C4-2B (cell line): Measurements from ENCODE around the gene PCNT.

Experiments used
- ZFX ChIP-seq: fragments of 450-650 bp; IDR thresholded peaks from 2 replicates; pipeline ENCODE4 v1.6.1; 2017
- TF ChIP-seq, protein P1 (sequence below): fragments of 450-650 bp; conservative IDR thresholded peaks from 2 replicates; pipeline ENCODE4 v1.5.1; 2017; ENCODE audit warnings: mild to moderate bottlenecking

DNA sequence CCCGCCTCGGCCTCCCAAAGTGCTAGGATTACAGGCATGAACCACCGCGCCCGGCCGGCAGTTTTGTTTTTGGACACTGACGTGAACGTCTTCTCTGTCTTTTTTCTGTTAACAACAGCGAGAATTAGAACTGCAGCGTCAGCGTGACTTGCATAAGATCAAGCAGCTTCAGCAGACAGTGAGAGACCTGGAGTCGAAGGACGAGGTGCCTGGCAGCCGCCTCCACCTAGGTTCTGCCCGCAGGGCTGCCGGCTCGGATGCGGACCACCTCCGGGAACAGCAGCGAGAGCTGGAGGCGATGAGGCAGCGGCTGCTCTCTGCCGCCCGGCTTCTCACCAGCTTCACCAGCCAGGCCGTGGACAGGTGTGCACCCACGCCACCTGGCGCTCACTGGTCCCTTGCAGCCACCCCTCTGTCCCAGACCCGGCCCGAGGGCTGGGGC is 111.9 kb downstream of the PCNT start:
- TF ChIP-seq, protein P1, sequence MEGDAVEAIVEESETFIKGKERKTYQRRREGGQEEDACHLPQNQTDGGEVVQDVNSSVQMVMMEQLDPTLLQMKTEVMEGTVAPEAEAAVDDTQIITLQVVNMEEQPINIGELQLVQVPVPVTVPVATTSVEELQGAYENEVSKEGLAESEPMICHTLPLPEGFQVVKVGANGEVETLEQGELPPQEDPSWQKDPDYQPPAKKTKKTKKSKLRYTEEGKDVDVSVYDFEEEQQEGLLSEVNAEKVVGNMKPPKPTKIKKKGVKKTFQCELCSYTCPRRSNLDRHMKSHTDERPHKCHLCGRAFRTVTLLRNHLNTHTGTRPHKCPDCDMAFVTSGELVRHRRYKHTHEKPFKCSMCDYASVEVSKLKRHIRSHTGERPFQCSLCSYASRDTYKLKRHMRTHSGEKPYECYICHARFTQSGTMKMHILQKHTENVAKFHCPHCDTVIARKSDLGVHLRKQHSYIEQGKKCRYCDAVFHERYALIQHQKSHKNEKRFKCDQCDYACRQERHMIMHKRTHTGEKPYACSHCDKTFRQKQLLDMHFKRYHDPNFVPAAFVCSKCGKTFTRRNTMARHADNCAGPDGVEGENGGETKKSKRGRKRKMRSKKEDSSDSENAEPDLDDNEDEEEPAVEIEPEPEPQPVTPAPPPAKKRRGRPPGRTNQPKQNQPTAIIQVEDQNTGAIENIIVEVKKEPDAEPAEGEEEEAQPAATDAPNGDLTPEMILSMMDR, result no peak
- no peak for TF ChIP-seq ZFX
